ENCODE data around the gene HRC.

The HRC gene

DNA sequence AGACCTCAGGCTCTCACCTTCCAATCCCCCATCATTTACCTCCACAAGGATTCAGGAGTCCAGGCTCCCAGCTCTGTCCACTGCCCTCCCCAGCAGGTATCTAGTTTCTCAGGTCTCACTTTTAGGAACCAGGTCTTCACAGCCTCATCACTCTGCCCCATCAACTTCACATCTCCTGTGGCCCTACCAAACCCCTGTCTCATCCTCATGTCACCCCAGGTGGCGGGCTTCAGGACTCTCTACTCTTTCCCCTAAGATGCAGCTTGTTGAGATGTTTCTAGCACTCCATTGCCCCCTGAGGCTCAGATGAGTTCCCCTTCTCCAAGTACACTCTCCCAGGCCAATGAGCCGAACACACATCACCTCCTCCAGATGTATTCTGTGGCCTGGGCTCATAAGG, 34.3 kb downstream of the HRC start:
- no peak for TF ChIP-seq CTCF (IDR thresholded peaks at IDR 0.05; ENCODE audit: low read depth, low read length)
- Histone ChIP-seq H3K27me3 (ENCODE audit: insufficient read depth, low read depth, severe bottlenecking) (no peaks in the 10 kb centered on the region), H3K27ac (no peak overlapping the region), H3K4me3 (ENCODE audit: low read depth, low read length) (no peak overlapping the region), H3K9me3 (ENCODE audit: severe bottlenecking) (no peaks in the 10 kb centered on the region), H3K36me3 (peaks cover 7% of the 10 kb centered on the region)
- DNase-seq, result no peak

GRCh38 chr19:49120325-49120683, 34.9 kb downstream of the HRC start:
- H3K4me3 ChIP-seq (ENCODE audit: low read depth, low read length), result peak overlapping the region; percentile 70
- H3K36me3 ChIP-seq, result peaks cover 7% of the 10 kb centered on the region
- no peaks in the 10 kb centered on the region for H3K27me3 ChIP-seq (ENCODE audit: insufficient read depth, low read depth, severe bottlenecking)
- DNase-seq, result no peak
- no peak for TF ChIP-seq CTCF (IDR thresholded peaks at IDR 0.05; ENCODE audit: low read depth, low read length)
- H3K27ac ChIP-seq, result no peak overlapping the region
- no peaks in the 10 kb centered on the region for H3K9me3 ChIP-seq (ENCODE audit: severe bottlenecking)

GRCh38 chr19:49119411-49120324, 35.5 kb downstream of the HRC start, which contains the start of gene PPFIA3:
Gene PPFIA3, plus strand, starts transcription at chr19:49119544. Its CDS starts 8,330 bp downstream, at chr19:49127874.
- no peak for DNase-seq
- H3K9me3 ChIP-seq (ENCODE audit: severe bottlenecking), result no peaks in the 10 kb centered on the region
- H3K27me3 ChIP-seq (ENCODE audit: insufficient read depth, low read depth, severe bottlenecking), result no peaks in the 10 kb centered on the region
- H3K27ac ChIP-seq, result peak within 1 kb of the TSS; percentile 100
- peak within 1 kb of the TSS; percentile 70 for H3K4me3 ChIP-seq (ENCODE audit: low read depth, low read length)
- H3K36me3 ChIP-seq, result peaks cover 7% of the 10 kb centered on the region
- TF ChIP-seq CTCF (IDR thresholded peaks at IDR 0.05; ENCODE audit: low read depth, low read length), result no peak

GRCh38 chr19:49118565-49119410, 36.4 kb downstream of the HRC start, which contains the start of gene C19orf73:
Gene C19orf73, minus strand, starts transcription at chr19:49119143. Its CDS starts 121 bp downstream, at chr19:49119022.
- no peak for TF ChIP-seq CTCF (IDR thresholded peaks at IDR 0.05; ENCODE audit: low read depth, low read length)
- Histone ChIP-seq H3K36me3 (peaks cover 7% of the 10 kb centered on the region), H3K27me3 (ENCODE audit: insufficient read depth, low read depth, severe bottlenecking) (no peaks in the 10 kb centered on the region), H3K4me3 (ENCODE audit: low read depth, low read length) (peak within 1 kb of the TSS; percentile 70), H3K27ac (peak within 1 kb of the TSS; percentile 100), H3K9me3 (ENCODE audit: severe bottlenecking) (no peaks in the 10 kb centered on the region)
- DNase-seq, result peak; percentile 95

- Histone ChIP-seq H3K36me3 (peaks cover 7% of the 10 kb centered on the region), H3K9me3 (ENCODE audit: severe bottlenecking) (no peaks in the 10 kb centered on the region), H3K4me3 (ENCODE audit: low read depth, low read length) (peak overlapping the region; percentile 70), H3K27me3 (ENCODE audit: insufficient read depth, low read depth, severe bottlenecking) (no peaks in the 10 kb centered on the region), H3K27ac (peak overlapping the region; percentile 100)
- DNase-seq, result no peak
- no peak for TF ChIP-seq CTCF (IDR thresholded peaks at IDR 0.05; ENCODE audit: low read depth, low read length)
Observed at GRCh38 chr19:49117677-49118564, 37.3 kb downstream of the HRC start.
